PC-9 (cell line): ENCODE results near the gene ARL11.
A peak's percentile ranks its signal among the peaks of the same experiment; 100 is the strongest.

Source experiments
- EZH2 ChIP-seq: fragments of 200-600 bp; sonication (generic); IDR thresholded peaks from 2 replicates; pipeline ENCODE4 v1.8.0; 2017; ENCODE audit warnings: antibody characterized with exemption, low read depth
- TF ChIP-seq, protein P1 (sequence below): fragments of 200-600 bp; sonication (generic); conservative IDR thresholded peaks from 2 replicates; pipeline ENCODE4 v1.6.1; 2017; ENCODE audit warnings: mixed run types, antibody characterized with exemption, mild to moderate bottlenecking, moderate library complexity

DNA sequence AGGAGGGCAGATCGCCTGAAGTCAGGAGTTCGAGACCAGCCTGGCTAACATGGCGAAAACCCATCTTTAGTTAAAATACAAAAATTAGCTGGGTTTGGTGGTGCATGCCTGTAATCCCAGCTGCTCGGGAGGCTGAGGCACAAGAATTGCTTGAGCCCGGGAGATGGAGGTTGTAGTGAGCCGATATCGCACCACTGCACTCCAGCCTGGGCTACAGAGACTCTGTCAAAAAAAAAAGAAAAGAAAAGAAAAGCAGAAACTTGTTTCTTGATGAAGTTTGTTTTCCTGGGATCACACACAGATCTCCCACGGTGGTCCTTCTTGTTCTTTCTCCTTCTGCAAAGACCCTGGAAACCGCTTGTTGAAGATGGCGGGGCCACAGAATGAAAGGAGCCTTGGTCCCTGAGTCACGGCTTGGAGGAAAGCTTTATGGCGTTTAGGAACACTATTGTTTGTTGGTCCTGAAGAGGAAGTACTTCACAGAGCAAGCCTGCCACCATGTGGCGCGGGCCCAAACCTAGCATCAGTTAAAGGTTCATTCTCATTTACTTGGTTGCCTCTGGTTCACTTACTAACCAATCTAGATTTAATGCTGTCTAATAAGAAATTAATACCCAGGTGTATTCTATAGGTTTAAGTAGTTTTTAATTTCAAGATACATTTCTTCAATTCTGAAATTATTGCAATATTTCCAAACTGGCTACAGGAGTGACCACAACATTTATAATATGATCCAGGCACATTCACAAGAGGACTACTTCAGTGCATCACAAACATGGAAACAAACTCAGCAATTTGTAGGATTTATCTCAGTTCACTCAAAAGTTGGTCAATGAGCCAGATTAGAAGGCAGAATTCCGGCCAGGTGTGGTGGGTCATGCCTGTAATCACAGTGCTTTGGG is 21.3 kb upstream of the ARL11 start:
- TF ChIP-seq, protein P1, sequence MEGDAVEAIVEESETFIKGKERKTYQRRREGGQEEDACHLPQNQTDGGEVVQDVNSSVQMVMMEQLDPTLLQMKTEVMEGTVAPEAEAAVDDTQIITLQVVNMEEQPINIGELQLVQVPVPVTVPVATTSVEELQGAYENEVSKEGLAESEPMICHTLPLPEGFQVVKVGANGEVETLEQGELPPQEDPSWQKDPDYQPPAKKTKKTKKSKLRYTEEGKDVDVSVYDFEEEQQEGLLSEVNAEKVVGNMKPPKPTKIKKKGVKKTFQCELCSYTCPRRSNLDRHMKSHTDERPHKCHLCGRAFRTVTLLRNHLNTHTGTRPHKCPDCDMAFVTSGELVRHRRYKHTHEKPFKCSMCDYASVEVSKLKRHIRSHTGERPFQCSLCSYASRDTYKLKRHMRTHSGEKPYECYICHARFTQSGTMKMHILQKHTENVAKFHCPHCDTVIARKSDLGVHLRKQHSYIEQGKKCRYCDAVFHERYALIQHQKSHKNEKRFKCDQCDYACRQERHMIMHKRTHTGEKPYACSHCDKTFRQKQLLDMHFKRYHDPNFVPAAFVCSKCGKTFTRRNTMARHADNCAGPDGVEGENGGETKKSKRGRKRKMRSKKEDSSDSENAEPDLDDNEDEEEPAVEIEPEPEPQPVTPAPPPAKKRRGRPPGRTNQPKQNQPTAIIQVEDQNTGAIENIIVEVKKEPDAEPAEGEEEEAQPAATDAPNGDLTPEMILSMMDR = peak; percentile 82
- TF ChIP-seq EZH2 = no peak
